Neural cell (in vitro differentiated cells): Measurements from ENCODE around the gene PTPRD.

Experiments
- EP300 ChIP-seq: fragments of 450-650 bp; conservative IDR thresholded peaks from 2 replicates; pipeline ENCODE4 v1.6.1; 2014; ENCODE audit warnings: antibody characterized with exemption, mild to moderate bottlenecking, moderate library complexity; ENCODE audit not compliant: poor library complexity, severe bottlenecking
- EZH2 ChIP-seq: fragments of 200-600, 300-800 bp; shearing (Covaris generic), sonication (generic); IDR thresholded peaks from 2 replicates; pipeline ENCODE4 v1.6.1; 2014; ENCODE audit warnings: antibody characterized with exemption, low read length, borderline replicate concordance, mild to moderate bottlenecking; ENCODE audit not compliant: insufficient read depth, poor library complexity, severe bottlenecking
- MXI1 ChIP-seq: fragments of 450-650 bp; conservative IDR thresholded peaks from 2 replicates; pipeline ENCODE4 v1.6.1; 2014; ENCODE audit warnings: antibody characterized with exemption, mild to moderate bottlenecking; ENCODE audit not compliant: poor library complexity, severe bottlenecking
- POLR2AphosphoS5 ChIP-seq: IDR thresholded peaks from 2 replicates; pipeline ENCODE4 v1.6.1; 2012
- RAD21 ChIP-seq: fragments of 450-650 bp; conservative IDR thresholded peaks from 2 replicates; pipeline ENCODE4 v1.6.1; 2014; ENCODE audit warnings: antibody characterized with exemption, mild to moderate bottlenecking, moderate library complexity
- SMC3 ChIP-seq: fragments of 450-650 bp; conservative IDR thresholded peaks from 2 replicates; pipeline ENCODE4 v1.6.1; 2014; ENCODE audit warnings: antibody characterized with exemption, mild to moderate bottlenecking, moderate library complexity; ENCODE audit not compliant: poor library complexity
- TAF1 ChIP-seq: IDR thresholded peaks from 2 replicates; pipeline ENCODE4 v1.6.1; 2012; ENCODE audit warnings: low read depth
- TF ChIP-seq, protein P1 (sequence below): fragments of 450-650 bp; IDR thresholded peaks from 2 replicates; pipeline ENCODE4 v1.5.1; 2014; ENCODE audit warnings: antibody characterized with exemption, mild to moderate bottlenecking, moderate library complexity; ENCODE audit not compliant: poor library complexity, severe bottlenecking
- TF ChIP-seq, protein P2 (sequence below): IDR thresholded peaks from 2 replicates; pipeline ENCODE4 v1.6.1; 2012; ENCODE audit warnings: borderline replicate concordance

DNA sequence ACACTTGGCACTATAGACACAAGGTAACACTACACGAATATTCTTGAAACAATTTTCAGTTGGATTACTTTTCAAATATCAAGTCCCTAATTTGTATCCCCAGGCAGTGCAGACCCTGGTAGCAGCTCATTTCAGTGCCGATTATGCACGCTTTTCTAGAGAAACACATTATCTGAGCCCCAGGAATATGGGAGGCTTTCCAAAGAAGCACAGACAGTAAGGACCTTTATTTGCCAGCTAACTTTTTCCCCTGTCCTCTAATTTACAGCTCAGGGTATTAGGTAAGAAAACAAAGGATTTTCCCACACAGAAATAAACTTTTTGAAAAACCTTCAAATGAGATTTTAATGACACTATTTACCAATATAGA lies 1961.0 kb downstream of the PTPRD start:
- TF ChIP-seq, protein P1, sequence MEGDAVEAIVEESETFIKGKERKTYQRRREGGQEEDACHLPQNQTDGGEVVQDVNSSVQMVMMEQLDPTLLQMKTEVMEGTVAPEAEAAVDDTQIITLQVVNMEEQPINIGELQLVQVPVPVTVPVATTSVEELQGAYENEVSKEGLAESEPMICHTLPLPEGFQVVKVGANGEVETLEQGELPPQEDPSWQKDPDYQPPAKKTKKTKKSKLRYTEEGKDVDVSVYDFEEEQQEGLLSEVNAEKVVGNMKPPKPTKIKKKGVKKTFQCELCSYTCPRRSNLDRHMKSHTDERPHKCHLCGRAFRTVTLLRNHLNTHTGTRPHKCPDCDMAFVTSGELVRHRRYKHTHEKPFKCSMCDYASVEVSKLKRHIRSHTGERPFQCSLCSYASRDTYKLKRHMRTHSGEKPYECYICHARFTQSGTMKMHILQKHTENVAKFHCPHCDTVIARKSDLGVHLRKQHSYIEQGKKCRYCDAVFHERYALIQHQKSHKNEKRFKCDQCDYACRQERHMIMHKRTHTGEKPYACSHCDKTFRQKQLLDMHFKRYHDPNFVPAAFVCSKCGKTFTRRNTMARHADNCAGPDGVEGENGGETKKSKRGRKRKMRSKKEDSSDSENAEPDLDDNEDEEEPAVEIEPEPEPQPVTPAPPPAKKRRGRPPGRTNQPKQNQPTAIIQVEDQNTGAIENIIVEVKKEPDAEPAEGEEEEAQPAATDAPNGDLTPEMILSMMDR, result no peak
- TF ChIP-seq MXI1 (no peak), EZH2 (no peak), POLR2AphosphoS5 (no peak), TAF1 (no peak), SMC3 (no peak), RAD21 (no peak), EP300 (no peak)
- TF ChIP-seq, protein P2, sequence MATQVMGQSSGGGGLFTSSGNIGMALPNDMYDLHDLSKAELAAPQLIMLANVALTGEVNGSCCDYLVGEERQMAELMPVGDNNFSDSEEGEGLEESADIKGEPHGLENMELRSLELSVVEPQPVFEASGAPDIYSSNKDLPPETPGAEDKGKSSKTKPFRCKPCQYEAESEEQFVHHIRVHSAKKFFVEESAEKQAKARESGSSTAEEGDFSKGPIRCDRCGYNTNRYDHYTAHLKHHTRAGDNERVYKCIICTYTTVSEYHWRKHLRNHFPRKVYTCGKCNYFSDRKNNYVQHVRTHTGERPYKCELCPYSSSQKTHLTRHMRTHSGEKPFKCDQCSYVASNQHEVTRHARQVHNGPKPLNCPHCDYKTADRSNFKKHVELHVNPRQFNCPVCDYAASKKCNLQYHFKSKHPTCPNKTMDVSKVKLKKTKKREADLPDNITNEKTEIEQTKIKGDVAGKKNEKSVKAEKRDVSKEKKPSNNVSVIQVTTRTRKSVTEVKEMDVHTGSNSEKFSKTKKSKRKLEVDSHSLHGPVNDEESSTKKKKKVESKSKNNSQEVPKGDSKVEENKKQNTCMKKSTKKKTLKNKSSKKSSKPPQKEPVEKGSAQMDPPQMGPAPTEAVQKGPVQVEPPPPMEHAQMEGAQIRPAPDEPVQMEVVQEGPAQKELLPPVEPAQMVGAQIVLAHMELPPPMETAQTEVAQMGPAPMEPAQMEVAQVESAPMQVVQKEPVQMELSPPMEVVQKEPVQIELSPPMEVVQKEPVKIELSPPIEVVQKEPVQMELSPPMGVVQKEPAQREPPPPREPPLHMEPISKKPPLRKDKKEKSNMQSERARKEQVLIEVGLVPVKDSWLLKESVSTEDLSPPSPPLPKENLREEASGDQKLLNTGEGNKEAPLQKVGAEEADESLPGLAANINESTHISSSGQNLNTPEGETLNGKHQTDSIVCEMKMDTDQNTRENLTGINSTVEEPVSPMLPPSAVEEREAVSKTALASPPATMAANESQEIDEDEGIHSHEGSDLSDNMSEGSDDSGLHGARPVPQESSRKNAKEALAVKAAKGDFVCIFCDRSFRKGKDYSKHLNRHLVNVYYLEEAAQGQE, result no peak
